ENCODE results near the gene FAM83C.

Gene FAM83C

DNA sequence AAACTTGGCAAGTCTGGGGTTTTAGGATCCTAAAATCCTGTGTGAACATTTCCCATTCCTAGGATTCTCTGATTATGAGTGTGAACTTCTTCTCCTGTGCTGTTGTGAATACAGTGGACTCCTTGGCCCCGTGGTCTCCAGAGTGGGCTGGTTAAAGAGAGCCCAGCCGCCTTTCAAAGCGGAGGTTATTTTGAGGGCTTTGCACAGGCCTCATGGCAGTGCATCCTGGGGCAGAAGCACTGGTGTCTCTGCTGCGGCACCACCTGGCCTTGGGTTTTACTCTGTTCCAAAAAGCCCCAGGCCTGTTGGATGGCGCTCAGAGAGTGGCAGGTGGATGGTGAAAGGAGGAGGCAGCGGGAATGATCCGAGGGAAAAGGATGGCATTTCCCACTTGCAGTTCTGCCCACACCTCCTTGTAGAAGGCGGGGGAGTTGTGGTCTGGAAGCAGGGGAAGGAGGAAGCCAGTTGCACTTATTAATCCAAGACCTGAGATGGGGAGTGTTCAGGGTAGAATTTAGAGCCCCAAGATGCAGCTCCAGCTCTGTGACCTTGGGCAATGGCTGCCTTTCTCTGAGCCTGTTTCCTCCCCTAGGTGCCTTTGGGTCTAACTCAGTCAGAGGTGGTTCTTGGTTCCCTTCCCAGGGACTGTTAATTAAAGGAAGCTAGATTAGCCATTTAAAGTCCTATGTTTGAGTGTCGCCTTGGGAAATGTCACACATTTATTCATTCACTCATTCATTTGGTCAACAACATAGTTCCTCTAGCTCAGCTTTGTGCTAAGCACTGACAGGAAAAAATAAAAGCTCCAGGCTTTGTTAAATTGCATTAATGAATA, 43.4 kb downstream of the FAM83C start:
- DNase-seq (ENCODE audit: low read depth) = no peak
- H3K4me3 ChIP-seq (ENCODE audit: low read length) = no peak overlapping the region
- TF ChIP-seq CTCF (conservative IDR thresholded peaks at IDR 0.05; ENCODE audit: low read depth, low read length) = no peak

DNA sequence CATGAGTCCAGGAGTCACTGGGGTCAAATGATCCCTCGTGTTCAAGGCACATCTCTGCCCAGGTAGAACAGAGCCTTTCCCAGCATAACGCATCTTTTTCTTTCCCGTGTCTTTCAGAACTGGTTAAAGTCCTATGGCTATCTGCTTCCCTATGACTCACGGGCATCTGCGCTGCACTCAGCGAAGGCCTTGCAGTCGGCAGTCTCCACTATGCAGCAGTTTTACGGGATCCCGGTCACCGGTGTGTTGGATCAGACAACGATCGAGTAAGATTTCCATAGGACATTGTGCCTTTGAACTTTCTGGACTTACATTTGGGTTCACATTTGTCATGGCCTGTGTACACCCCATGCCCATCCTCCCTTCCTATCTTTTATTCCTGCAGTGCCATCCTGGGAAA, 45.5 kb downstream of the FAM83C start:
- H3K4me3 ChIP-seq (ENCODE audit: low read length) = no peak overlapping the region
- no peak for DNase-seq (ENCODE audit: low read depth)
- no peak for TF ChIP-seq CTCF (conservative IDR thresholded peaks at IDR 0.05; ENCODE audit: low read depth, low read length)

DNA sequence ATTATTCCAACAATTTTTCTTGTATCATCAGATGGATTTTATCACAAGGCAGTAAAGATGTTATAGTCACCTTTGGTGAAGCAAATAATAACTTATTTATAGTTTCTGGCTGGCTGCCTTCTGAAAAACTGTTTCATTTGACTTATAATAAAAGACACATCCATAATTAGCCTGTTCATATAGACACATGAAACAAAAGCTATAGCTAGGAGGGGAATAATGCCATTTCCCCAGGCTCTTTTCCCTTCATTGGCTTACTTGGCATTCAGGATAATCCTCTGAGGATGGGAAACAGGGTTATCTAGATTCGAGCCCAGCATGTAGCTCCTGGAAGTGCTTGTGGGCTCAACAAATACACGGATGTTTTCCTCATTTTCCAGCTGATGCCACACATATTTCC, 48.2 kb downstream of the FAM83C start:
- TF ChIP-seq CTCF (conservative IDR thresholded peaks at IDR 0.05; ENCODE audit: low read depth, low read length) = no peak
- H3K4me3 ChIP-seq (ENCODE audit: low read length) = no peak overlapping the region
- no peak for DNase-seq (ENCODE audit: low read depth)

DNA sequence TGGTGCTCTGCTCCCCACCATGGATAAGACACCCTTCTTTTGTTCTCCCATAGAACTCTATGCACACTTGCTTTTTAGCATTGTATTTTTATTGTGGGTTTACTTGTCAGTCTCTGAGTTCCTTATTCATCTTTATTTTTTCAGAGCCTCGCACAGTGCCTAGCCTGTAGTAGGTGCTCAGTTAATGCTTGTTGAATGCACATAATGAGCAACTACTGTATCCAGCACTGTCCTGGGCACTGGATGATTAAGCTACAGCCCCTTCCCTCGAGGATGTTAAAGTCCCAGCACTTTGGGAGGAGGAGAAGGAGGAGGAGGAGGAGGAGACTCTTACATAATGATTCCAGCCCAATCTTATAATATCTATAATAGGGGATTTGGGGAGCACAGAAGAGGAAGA, 48.9 kb downstream of the FAM83C start:
- no peak overlapping the region for H3K4me3 ChIP-seq (ENCODE audit: low read length)
- no peak for DNase-seq (ENCODE audit: low read depth)
- TF ChIP-seq CTCF (conservative IDR thresholded peaks at IDR 0.05; ENCODE audit: low read depth, low read length) = no peak

DNA sequence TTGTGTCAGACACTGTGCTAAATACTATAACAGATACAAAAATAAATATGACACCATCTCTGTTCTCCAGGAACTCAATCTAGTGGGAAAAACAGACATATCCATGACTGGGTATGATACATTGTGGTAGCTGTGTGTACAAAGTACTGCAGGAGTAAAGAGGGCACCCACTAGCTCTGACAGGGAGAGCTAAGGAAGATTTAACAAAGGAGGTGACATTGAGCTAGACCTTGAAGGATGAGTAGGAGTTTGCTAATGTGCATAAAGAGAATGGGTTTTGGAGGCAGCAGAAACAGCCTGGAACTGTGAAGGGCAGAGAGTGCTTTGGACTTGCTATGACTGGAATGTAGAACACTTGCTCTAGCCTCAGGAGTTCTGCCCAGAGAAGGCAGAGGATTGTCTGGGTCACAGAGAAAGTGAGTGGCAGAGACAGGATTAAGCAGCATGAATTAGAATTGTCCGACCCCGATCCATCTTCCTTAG, 51.4 kb downstream of the FAM83C start:
- DNase-seq (ENCODE audit: low read depth) = no peak
- TF ChIP-seq CTCF (conservative IDR thresholded peaks at IDR 0.05; ENCODE audit: low read depth, low read length) = no peak

GRCh38 chr20:35240083-35240810, 52.0 kb downstream of the FAM83C start:
- TF ChIP-seq CTCF (conservative IDR thresholded peaks at IDR 0.05; ENCODE audit: low read depth, low read length) = no peak
- no peak for DNase-seq (ENCODE audit: low read depth)
- H3K4me3 ChIP-seq (ENCODE audit: low read length) = no peak overlapping the region

More for the DNA sequence above, 51.4 kb downstream of the FAM83C start:
- H3K4me3 ChIP-seq (ENCODE audit: low read length) = no peak overlapping the region
